K562 (cell line): ENCODE results near the gene DNAJC1. TPM values are rescaled to one million over a fixed set of nuclear protein-coding genes. Genes with fewer than 3 reads are reported as not detected.

ENCODE experiments used
- ARNT ChIP-seq, 2 experiments: fragments of 450-650 bp; IDR thresholded peaks; 2 replicates each; pipeline ENCODE4 v1.6.1; 2016; ENCODE audit warnings: mild to moderate bottlenecking in 1 of 2
- EP300 ChIP-seq: IDR thresholded peaks from 2 replicates; pipeline ENCODE4 v1.6.1; 2012; ENCODE audit warnings: low read length, improper control_type of control experiment
- JUND ChIP-seq, 2 experiments: IDR thresholded peaks; 2 replicates in 1 of 2; 3 replicates in 1 of 2; pipeline ENCODE4 v1.6.1; 2011; ENCODE audit warnings: borderline replicate concordance in 2 of 2, low read depth in 2 of 2, low read length in 2 of 2, improper control_type of control experiment in 1 of 2, missing biosample characterization in 1 of 2, missing genetic modification characterization in 1 of 2, missing genetic modification reagents in 1 of 2
- SMARCB1 ChIP-seq: IDR thresholded peaks from 2 replicates; pipeline ENCODE4 v1.6.1; 2011; ENCODE audit warnings: improper control_type of control experiment, low read depth; ENCODE audit not compliant: insufficient read length
- polyA plus RNA-seq, 8 experiments: library from polyadenylated mRNA; depleted of rRNA in 4 of 8; stranded (reverse) in 5 of 8; unstranded in 3 of 8; fragments of >200 nt; fragmentation: Nextera tagmentation in 2 of 8; fragmentation: Illumina TruSeq in 1 of 8; extraction: Ambion mirVana in 2 of 8; extraction: Trizol in 1 of 8; gene quantifications; 2 replicates each; pipeline versions ENCODE4 v1.2.1 to v1.2.3, GENCODE V29; 2011 to 2014; ENCODE audit warnings: inconsistent platforms in 1 of 8, missing spikeins in 1 of 8
- total RNA-seq, 7 experiments: library from RNA; depleted of rRNA in 6 of 7; stranded (reverse); fragments of >200 nt in 6 of 7; fragmentation: Illumina TruSeq in 2 of 7; extraction: Trizol in 2 of 7; gene quantifications; 2 replicates each; pipeline versions ENCODE4 v1.2.1 to v1.2.3, GENCODE V29; 2011 to 2021; ENCODE audit warnings: low replicate concordance in 1 of 7
- TF ChIP-seq, protein P1 (sequence below), 2 experiments: fragments of 450-650 bp; IDR thresholded peaks; 2 replicates each; pipeline ENCODE4 v1.6.1; 2016; ENCODE audit warnings: mild to moderate bottlenecking in 2 of 2, borderline replicate concordance in 1 of 2, low read depth in 1 of 2, moderate library complexity in 1 of 2

Gene DNAJC1
- total and polyA plus RNA-seq, 9 of the 15 experiments (the other 6 are each of a cell fraction or from before 2014, with no cell fraction given): 5.4 to 77.6 (median 40.3) TPM

DNA sequence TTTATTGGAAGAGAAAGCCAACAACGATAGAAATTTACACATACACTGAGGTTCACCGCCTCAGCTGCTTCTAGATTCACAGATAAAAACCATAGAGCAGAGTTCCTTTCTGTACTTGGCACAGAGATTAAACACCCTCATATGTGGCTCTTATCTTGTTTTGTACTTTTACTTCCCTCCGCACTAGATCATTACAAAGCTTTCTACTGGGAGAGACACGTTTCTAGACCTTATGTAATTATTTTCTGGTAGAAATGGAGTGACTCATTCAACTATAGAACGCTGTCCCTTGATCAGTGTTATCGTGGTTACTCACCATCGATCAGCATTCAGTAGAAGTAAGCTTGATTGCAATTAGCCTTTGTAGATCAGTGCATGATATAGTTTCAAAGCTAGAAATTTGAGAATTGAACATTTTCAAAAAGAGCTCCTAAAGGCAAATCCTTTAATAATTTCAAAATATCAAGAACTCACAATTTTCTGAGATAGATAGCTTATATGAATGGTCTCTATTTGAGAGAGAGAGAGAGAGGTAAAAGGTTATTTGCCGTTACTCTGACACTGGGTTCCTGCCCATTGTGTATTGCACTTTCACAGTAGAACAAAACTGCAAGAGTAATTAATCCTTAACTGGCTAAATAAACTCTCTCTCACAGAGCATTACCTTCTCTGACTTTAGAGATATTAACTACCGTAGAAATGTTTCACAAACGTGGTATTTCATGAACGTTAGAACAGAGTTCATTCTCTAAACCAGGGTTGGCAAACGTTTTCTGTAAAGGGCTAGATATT lies 26.1 kb upstream of the DNAJC1 start (continued):
- no peak for TF ChIP-seq SMARCB1
- TF ChIP-seq JUND (IDR thresholded peaks at IDR 0.05; ENCODE audit: borderline replicate concordance, low read depth, low read length): peak; percentile 72; the same call in 1 of the 2 replicates
- TF ChIP-seq JUND (tag; IDR thresholded peaks at IDR 0.05; ENCODE audit: borderline replicate concordance, low read depth, low read length): peak; percentile 70
- TF ChIP-seq EP300: 0 out of 2 replicates have a peak, but pooled peaks have one; percentile 23
- TF ChIP-seq, protein P1, sequence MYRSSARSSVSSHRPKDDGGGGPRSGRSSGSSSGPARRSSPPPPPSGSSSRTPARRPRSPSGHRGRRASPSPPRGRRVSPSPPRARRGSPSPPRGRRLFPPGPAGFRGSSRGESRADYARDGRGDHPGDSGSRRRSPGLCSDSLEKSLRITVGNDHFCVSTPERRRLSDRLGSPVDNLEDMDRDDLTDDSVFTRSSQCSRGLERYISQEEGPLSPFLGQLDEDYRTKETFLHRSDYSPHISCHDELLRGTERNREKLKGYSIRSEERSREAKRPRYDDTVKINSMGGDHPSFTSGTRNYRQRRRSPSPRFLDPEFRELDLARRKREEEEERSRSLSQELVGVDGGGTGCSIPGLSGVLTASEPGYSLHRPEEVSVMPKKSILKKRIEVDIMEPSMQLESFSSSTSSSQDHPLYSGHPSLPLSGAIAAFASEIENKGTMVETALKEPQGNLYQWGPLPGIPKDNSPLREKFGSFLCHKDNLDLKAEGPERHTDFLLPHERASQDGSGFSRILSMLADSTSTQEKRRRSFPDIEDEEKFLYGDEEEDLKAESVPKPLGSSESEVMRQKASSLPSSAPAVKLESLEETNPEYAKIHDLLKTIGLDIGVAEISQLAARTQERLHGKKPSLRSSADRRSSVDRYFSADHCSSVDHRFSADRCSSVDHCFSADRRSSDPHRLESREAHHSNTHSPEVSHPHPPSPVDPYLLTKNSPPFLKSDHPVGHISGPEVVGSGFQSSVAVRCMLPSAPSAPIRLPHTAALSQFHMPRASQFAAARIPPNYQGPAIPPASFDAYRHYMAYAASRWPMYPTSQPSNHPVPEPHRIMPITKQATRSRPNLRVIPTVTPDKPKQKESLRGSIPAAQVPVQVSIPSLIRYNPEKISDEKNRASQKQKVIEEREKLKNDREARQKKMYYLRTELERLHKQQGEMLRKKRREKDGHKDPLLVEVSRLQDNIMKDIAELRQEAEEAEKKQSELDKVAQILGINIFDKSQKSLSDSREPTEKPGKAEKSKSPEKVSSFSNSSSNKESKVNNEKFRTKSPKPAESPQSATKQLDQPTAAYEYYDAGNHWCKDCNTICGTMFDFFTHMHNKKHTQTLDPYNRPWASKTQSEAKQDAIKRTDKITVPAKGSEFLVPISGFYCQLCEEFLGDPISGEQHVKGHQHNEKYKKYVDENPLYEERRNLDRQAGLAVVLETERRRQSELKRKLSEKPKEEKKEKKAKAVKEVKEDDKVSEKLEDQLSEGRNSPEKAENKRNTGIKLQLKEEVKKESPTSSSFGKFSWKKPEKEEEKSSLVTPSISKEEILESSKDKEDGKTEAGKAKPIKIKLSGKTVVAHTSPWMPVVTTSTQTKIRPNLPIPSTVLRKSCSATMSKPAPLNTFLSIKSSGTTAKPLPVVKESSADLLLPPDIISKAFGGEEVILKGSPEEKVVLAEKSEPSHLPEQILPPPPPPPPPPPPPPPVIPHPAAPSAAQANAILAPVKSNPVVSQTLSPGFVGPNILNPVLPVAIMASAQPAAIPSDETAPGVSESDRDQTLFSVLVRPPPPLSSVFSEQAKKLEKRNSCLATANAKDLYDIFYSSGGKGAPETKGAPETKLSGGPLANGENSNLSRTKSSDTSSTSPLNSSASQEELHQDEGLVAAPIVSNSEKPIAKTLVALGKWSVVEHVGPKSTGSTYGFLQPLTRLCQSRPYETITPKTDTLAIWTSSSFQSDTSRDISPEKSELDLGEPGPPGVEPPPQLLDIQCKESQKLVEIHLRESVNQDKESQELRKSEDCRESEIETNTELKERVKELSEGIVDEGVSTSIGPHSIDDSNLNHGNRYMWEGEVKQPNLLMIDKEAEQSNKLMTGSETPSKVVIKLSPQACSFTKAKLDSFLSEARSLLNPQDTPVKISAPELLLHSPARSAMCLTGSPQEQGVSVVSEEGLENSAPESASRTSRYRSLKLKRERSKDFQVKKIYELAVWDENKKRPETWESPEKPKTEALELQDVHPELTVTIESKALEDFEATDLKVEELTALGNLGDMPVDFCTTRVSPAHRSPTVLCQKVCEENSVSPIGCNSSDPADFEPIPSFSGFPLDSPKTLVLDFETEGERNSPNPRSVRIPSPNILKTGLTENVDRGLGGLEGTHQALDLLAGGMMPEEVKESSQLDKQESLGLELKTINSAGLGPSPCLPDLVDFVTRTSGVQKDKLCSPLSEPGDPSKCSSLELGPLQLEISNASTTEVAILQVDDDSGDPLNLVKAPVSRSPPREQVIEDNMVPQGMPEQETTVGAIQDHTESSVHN (IDR thresholded peaks at IDR 0.05; ENCODE audit: borderline replicate concordance in 1 of 2, low read depth in 1 of 2): peak in 1 of 2 experiments; percentile 45; a peak in 1 of 4 replicates
- TF ChIP-seq ARNT (IDR thresholded peaks at IDR 0.05): 0 out of 4 replicates have a peak, but pooled peaks of 1 of the 2 experiments have one; percentile 35
